ENCODE data around the gene NELFB. TPM values are rescaled to one million over a fixed set of nuclear protein-coding genes. Genes with fewer than 3 reads are reported as not detected.
A peak's percentile ranks its signal among the peaks of the same experiment; 100 is the strongest.
"Not testable (repeated sequence)": the region's sequence is repeated elsewhere in the genome, so short reads cannot be mapped to it uniquely, and the experiment has no call there.

The NELFB gene
- total RNA-seq, 2 experiments from 2014 or later: 54.4 to 56.4 TPM

DNA sequence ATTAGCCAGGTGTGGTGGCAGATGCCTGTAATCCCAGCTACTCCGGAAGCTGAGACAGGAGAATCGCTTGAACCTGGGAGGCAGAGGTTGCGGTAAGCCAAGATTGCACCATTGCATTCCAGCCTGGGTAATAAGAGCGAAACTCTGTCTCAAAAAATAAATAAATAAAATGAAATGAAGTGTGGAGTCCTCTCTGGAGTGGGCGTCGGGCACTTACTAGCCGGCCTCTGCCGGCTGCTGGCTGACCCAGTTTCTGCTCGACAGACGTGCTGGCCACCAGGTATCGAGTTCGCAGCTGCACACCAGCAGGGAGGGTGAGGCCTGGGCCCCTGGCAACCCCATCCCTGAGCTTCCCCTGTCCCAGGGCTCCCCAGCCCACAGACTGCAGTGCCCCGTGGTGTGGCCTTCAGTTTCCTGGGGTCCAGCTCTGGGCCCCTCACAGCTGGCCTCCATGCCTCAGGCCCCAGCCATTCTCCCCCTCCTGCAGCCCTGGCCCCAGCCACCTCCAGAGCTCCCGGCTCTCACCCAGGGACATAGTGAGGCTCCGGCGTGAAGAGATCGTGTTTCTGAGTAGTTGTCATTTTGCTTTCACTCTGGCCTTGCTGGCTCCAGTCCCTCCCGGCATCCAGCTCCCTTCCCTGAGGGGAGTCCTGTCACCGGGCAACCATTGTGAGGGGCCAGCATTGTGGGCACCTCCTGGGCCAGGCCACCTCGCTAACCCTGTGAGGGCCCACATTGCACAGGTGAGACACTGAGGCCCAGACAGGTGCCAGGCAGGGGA is 7.8 kb upstream of the NELFB start:
- peaks cover 12% of the 10 kb centered on the region for H3K4me1 Mint-ChIP-seq
- no peak for DNase-seq
- H3K9me3 Mint-ChIP-seq: no peaks in the 10 kb centered on the region
- no peak overlapping the region for H3K27ac Mint-ChIP-seq
- H3K36me3 Mint-ChIP-seq: peaks cover 14% of the 10 kb centered on the region
- H3K4me3 Mint-ChIP-seq: no peak overlapping the region
- H3K27me3 Mint-ChIP-seq: no peaks in the 10 kb centered on the region

DNA sequence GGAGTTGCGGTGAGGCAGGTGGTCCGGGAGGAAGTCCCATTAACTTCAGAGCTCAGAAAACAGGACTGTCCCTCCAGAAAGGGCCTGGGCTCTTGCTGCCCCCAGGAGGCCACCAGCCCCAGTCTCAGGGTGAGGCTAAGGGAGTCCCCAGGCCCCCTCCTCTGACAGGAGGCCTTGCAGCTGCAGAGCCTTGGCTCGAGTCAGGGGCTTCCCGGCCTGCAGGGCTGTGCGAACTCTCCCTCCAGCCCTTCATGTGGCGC is 7.3 kb upstream of the NELFB start:
- no peak for DNase-seq
- Mint-ChIP-seq H3K27ac (no peak overlapping the region), H3K9me3 (no peaks in the 10 kb centered on the region), H3K27me3 (no peaks in the 10 kb centered on the region), H3K4me1 (peaks cover 7% of the 10 kb centered on the region), H3K4me3 (no peak overlapping the region), H3K36me3 (peaks cover 9% of the 10 kb centered on the region)

DNA sequence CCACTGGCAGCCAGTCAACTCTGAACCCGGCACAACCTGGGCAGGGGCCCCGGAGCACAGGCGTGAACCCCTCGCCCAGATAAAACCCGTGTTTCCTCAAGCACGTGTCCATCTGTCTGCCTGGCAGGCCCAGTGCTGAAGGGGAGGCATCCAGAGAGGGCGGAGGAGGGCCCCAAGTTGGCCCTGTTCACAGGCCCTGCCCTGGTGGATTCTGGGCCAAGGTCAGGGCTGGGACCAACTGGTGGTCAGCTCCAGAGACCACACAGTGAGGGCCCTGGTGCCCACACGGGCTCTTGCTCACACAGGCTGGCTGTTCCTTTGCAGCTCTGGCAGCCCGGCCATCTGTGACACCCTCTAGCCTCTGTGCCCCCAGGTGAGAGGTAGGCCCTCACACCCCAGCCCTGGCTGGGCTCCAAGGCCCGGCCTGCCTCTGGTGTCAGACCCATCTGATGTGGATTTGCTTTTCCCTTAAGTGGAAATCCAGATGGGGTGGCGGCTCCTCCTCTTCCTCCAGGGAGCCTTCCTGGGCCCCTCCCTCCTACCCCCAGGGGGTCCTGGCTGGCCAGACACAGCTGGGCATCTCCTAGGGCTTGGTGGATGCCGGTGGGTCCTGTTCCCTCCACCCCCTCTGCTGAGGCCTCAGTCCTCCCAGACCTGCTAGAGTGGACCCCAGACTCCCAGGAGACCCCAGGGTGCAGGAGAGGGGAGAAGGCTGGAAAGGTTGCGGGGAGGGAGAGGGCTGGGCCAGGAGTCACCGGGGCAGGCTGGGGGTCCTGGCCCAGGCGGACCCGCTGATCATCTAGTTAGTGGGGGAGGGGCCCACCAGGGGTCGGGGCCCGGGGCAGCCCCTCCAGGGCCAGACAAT is 4.6 kb upstream of the NELFB start:
- no peak overlapping the region for H3K4me3 Mint-ChIP-seq
- H3K27me3 Mint-ChIP-seq: no peaks in the 10 kb centered on the region
- H3K36me3 Mint-ChIP-seq: no peaks in the 10 kb centered on the region
- H3K27ac Mint-ChIP-seq: no peak overlapping the region
- H3K9me3 Mint-ChIP-seq: no peaks in the 10 kb centered on the region
- peaks cover 4% of the 10 kb centered on the region for H3K4me1 Mint-ChIP-seq
- no peak for DNase-seq

DNA sequence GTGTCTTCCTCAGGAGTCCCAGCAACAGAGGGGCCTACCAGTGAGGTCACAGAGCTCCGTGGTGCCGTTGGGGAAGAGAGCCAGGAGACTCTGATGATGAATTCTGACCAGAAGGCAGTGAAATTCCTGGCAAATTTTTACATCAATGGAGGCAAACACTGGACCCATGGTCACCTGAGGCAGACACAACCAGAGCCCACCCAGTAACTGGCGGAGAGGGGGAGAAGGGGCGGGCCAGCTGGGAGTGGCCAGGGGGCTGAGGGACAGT is 4.0 kb upstream of the NELFB start, which contains the start of gene STPG3:
Gene STPG3, plus strand, starts transcription at position 93 of the 268 bp plus-strand sequence. Its CDS starts 1 bp downstream, at position 94.
- peaks cover 5% of the 10 kb centered on the region for H3K4me1 Mint-ChIP-seq
- H3K27ac Mint-ChIP-seq: no peak within 1 kb of the TSS
- no peaks in the 10 kb centered on the region for H3K9me3 Mint-ChIP-seq
- H3K4me3 Mint-ChIP-seq: no peak within 1 kb of the TSS
- DNase-seq: no peak
- H3K36me3 Mint-ChIP-seq: no peaks in the 10 kb centered on the region
- no peaks in the 10 kb centered on the region for H3K27me3 Mint-ChIP-seq

DNA sequence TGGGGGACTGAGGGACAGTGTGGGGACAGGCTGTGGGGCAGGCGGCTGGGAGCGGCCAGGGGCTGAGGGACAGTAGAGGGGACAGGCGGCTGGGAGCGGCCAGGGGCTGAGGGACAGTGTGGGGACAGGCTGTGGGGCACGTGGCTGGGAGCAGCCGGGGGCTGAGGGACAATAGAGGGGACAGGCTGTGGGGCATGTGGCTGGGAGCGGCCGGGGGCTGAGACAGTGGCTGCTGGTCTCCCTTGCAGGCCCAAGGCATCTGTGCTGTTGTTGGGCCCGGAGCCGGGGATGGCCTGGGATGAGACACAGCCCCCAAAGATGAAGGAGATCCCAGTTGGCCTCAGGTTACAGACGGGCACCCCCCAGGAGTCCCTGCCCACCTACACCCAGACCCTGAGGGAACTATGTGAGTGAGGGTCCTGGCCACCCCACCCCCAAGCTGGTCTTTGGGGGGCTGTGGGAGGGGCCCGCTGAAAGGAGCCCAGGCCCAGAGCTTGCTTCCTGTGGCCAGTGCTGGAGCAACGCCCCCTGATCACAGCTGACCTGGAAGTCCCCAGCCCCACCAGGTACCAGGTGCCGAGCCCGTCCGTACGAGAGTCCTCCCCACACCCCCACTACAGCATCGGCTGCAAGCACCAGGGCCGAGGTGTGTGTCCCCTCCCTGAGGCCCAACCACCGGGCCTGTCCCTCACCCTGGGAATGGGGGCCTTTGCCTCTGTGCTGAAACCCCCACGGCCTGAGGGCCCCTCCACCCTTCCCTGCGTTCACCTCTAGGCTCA is 3.4 kb upstream of the NELFB start:
- H3K4me1 Mint-ChIP-seq: peaks cover 5% of the 10 kb centered on the region
- H3K27me3 Mint-ChIP-seq: no peaks in the 10 kb centered on the region
- no peaks in the 10 kb centered on the region for H3K9me3 Mint-ChIP-seq
- H3K4me3 Mint-ChIP-seq: no peak overlapping the region
- no peaks in the 10 kb centered on the region for H3K36me3 Mint-ChIP-seq
- no peak overlapping the region for H3K27ac Mint-ChIP-seq
- no peak for DNase-seq

DNA sequence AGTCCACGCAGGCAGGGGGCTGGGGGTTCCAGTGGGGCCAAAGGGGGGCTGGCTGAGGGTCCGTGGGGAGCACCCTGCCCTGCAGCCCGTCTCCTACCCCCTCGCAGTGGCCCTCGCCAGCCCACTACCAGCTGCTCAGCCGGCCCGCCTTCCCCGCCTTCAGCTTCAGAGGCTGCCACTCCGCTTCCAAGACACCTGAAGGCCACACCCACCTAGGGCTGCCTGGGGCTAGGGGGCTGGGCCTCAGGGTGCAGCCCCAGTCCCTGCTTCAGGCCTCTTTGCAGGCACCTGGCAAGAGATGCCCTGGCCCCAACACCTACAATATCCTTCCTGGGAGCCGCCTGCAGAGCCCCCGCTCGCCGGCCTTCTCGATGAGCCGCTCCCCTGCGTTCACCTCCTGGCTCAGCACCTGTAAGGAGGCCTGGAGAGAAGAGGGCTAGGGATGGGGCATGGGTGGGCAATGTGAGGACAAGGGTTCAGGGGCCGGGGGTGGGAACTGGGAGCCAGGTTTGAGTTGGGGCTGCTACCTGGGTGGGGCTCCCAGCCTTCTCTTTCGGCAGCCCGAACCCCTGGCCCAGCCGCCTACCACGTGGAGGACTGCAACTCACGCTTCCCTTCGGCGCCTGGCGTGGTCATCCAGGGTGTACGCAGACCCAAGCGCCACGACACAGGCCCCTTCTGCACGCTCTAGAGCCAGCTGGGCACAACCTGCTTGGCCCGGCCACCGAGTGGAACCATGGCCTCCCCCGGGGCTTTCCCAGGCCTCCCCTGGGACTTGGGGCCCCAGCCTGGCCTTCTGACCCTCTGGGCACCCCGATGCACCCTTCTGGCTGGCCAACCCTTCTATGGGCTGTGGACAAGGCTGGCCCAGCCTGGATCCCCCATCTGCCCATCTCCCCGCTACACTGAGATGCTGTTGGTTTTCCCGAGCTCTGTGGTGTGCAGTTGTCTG is 2.3 kb upstream of the NELFB start:
- no peaks in the 10 kb centered on the region for H3K9me3 Mint-ChIP-seq
- DNase-seq: no peak
- H3K4me1 Mint-ChIP-seq: peaks cover 7% of the 10 kb centered on the region
- H3K36me3 Mint-ChIP-seq: no peaks in the 10 kb centered on the region
- H3K27ac Mint-ChIP-seq: no peak overlapping the region
- H3K27me3 Mint-ChIP-seq: no peaks in the 10 kb centered on the region
- H3K4me3 Mint-ChIP-seq: no peak overlapping the region

DNA sequence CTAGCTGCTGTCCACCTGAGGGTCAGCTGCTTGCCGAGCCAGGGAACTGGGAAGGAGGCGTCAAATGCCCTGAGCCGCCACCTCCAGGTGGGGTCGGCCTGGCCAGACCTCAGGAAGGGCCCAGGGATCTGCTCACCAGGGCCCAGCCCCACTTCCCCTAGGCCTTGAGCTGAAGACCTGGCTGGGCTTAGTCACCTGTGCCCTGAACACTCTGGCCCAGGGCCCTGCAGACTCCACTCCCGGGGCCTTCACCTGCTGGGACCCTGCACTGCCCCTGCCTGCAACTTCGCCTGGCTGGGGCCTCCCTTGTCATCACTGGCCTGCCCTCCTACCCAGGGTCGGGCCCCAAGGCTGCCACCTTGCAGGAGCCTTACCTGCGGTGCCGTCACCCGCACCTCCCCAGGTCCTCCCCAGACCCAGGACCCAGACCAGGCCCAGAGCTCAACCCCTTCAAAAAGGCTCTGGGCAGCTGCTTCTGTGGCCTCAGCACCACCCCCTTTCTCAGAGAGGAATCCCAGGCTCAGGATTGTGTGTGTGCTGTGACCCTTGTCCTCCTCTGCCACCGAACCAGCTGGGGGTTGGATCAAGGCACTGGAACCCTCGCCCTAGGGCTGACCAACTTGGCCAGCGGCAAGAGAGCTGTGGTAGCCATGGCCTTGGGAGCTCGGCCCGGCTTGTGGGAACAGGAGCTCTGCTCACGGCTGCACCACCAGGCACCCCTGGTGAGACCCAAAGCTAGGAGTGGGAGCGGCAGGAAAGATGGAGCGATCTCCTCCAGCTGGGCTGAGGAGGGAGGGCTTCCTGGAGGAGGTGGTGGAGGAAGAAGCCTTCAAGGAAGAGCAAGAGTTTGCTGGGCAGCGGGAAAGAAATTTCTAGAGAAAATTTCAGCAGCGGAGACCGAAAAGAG is 1.2 kb upstream of the NELFB start:
- Mint-ChIP-seq H3K4me3 (peak overlapping the region; percentile 87), H3K4me1 (peaks cover 7% of the 10 kb centered on the region), H3K9me3 (no peaks in the 10 kb centered on the region), H3K27ac (peak overlapping the region; percentile 58), H3K36me3 (peaks cover 3% of the 10 kb centered on the region), H3K27me3 (no peaks in the 10 kb centered on the region)
- no peak for DNase-seq

DNA sequence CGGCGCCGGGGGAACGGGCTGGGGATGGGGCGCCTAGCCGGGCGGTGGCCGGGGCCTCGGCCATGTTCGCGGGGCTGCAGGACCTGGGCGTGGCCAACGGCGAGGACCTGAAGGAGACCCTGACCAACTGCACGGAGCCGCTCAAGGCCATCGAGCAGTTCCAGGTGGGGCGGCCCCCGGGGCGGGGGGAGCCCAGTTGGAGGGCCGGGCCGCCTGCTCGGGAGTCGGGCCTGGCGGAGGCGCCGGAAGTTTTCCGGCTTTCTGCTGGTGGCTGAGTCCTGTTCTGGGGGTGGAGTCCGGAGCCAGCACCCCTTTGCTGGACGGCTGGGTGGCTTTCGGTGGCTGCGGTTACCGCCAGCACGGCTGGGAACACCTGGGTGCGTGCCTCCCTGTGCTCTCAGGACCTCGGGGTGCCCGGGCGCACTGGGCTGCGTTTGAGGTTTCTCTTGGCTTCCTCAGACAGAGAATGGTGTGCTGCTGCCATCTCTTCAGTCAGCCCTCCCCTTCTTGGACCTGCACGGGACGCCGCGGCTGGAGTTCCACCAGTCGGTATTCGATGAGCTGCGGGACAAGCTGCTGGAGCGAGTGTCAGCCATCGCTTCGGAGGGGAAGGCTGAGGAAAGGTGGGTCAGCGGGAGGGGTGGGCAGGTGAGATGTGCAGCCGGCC is 454 bp downstream of the NELFB start:
- H3K4me1 Mint-ChIP-seq: peaks cover 7% of the 10 kb centered on the region
- peak overlapping the region; percentile 87 for H3K4me3 Mint-ChIP-seq
- H3K9me3 Mint-ChIP-seq: no peaks in the 10 kb centered on the region
- peaks cover 8% of the 10 kb centered on the region for H3K36me3 Mint-ChIP-seq
- H3K27me3 Mint-ChIP-seq: no peaks in the 10 kb centered on the region
- peak overlapping the region; percentile 77 for H3K27ac Mint-ChIP-seq
- peak; percentile 56 for DNase-seq

DNA sequence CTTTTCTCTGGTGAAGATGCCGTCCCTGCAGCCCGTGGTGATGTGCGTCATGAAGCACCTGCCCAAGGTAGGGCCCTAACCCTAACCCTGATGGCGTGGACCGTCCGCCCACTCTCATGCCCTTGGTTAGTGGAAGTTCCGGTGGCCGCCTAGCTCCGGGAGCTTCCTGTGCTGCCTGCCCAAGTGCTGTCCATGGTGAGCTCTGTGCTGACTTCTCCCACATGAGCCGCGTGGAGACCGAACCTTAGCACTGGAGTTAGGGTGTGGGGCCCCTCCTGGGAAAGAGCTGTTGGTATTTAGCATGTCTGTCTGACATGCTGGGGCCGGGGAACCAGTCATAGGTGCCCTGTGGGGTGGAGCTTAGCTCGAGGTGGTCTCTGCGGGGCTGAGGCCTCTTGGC is 1.2 kb downstream of the NELFB start:
- H3K27ac Mint-ChIP-seq: no peak overlapping the region
- no peaks in the 10 kb centered on the region for H3K27me3 Mint-ChIP-seq

DNA sequence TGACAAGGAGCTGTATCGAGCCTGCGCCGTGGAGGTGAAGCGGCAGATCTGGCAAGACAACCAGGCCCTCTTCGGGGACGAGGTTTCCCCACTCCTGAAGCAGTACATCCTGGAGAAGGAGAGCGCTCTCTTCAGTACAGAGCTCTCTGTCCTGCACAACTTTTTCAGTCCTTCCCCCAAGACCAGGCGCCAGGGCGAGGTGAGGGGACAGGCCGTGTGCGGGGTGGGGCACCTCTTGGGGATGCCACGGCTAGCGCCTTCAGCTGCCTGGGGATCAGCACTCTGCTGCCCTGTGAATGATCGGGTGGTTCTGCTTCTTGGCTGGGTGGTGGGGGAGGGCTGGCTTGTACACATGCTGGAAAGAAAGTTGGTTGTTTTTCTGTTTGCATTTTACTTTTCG is 1.7 kb downstream of the NELFB start:
- no peak overlapping the region for H3K27ac Mint-ChIP-seq
- DNase-seq: no peak
- peaks cover 7% of the 10 kb centered on the region for H3K4me1 Mint-ChIP-seq
- peak overlapping the region; percentile 87 for H3K4me3 Mint-ChIP-seq
- H3K36me3 Mint-ChIP-seq: peaks cover 12% of the 10 kb centered on the region
- no peaks in the 10 kb centered on the region for H3K9me3 Mint-ChIP-seq
- no peaks in the 10 kb centered on the region for H3K27me3 Mint-ChIP-seq

More for the DNA sequence above, 1.2 kb downstream of the NELFB start:
- Mint-ChIP-seq H3K4me1 (peaks cover 7% of the 10 kb centered on the region), H3K4me3 (peak overlapping the region; percentile 87), H3K9me3 (no peaks in the 10 kb centered on the region), H3K36me3 (peaks cover 8% of the 10 kb centered on the region)
- no peak for DNase-seq

DNA sequence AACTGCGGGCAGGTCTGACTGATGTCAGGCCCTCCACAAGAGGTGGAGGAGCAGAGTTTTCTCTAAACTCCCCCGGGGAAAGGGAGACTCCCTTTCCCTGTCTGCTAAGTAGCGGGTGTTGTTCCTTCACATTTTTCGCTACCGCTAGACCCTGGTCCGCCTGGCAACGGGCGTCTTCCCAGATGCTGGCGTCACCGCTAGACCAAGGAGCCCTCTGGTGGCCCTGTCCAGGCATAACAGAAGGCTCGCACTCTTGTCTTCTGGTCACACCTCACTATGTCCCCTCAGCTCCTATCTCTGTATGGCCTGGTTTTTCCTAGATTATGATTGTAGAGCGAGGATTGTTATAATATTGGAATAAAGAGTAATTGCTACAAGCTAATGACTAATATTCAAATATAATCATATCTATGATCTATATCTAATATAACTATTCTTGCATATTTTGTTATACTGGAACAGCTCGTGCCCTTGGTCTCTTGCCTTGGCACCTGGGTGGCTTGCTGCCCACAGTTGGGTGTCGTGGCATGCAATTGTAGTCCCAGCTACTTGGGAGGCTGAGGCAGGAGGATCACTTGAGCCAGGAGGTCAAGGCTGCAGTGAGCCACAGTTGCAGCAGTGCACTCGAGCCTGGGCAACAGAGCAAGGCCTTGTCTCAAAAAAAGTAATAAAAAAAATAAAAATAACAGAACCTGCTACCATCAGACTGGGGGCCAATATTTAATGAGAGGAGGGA is 7.2 kb downstream of the NELFB start:
- not testable (repeated sequence) for H3K4me3 Mint-ChIP-seq, H3K4me1 Mint-ChIP-seq, H3K27ac Mint-ChIP-seq, H3K9me3 Mint-ChIP-seq, DNase-seq, H3K27me3 Mint-ChIP-seq
- H3K36me3 Mint-ChIP-seq: peaks cover 18% of the 10 kb centered on the region

DNA sequence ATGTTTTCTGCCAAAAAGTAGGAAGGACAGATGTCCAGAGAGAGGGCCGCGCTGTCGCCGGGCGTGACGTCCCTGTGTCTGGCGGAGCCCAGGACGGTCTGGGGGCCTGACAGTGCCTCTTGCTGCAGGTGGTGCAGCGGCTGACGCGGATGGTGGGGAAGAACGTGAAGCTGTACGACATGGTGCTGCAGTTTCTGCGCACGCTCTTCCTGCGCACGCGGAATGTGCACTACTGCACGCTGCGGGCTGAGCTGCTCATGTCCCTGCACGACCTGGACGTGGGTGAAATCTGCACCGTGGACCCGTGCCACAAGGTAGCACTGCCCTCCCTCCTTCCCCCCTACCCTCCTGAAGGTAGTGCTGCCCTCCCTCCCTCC is 7.8 kb downstream of the NELFB start:
- Mint-ChIP-seq H3K4me3 (no peak overlapping the region), H3K27me3 (no peaks in the 10 kb centered on the region), H3K9me3 (no peaks in the 10 kb centered on the region), H3K36me3 (peaks cover 24% of the 10 kb centered on the region), H3K27ac (no peak overlapping the region), H3K4me1 (no peaks in the 10 kb centered on the region)
- no peak for DNase-seq

DNA sequence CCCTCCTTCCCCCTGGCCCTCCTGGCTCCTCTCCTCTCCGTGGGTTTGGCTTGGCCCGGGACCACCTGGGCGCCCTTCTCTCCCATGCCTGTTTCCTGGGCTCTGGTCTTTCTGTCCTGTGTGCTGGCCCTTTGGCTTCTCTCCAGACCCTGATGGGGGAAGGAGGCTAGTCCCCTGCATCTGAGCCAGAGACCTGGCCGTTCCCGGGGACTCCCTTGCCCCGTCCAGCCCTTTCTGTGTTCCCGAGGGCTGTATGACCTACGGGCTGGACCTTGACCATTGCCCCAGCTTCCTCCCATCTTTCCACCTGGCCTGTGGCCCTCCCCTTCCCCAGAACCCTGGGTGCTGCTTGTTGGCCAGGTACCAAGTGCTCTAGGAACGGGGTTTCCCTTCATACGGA is 8.4 kb downstream of the NELFB start:
- no peak for DNase-seq
- Mint-ChIP-seq H3K27me3 (no peaks in the 10 kb centered on the region), H3K4me1 (no peaks in the 10 kb centered on the region), H3K27ac (no peak overlapping the region), H3K36me3 (peaks cover 27% of the 10 kb centered on the region), H3K9me3 (no peaks in the 10 kb centered on the region), H3K4me3 (no peak overlapping the region)
